ENCODE results near the gene SMC4. TPM values are rescaled to one million over a fixed set of nuclear protein-coding genes. Genes with fewer than 3 reads are reported as not detected.

Gene SMC4
- total and polyA plus RNA-seq, 2 of the 13 experiments (the other 11 are each of a cell fraction or from before 2014, with no cell fraction given), result 19.2 to 74.3 TPM

DNA sequence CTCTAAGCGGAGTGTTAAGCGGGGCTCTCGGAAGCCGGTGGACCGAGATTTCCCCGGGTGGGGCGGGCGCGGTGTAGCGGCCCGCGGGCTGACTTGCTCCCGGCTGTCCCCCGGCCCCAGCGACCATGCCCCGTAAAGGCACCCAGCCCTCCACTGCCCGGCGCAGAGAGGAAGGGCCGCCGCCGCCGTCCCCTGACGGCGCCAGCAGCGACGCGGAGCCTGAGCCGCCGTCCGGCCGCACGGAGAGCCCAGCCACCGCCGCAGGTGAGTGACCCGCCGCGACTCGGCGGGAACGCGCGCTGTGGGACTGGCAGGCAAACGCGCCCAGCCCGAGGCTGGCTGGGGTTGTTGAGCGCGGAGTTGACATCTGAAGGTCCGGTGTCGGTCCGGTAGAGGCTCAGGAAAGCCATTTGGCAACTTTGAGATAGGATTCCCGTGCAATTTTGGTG, 1.3 kb downstream of the SMC4 start (continued):
- TF ChIP-seq POGK (CRISPR knock-in tag; conservative IDR thresholded peaks at IDR 0.05), result peak; percentile 58; the same call in 1 of the 2 replicates
- peak; percentile 27; the same call in 1 of the 2 replicates for TF ChIP-seq TFDP2 (CRISPR knock-in tag; IDR thresholded peaks at IDR 0.05)
- no peak for TF ChIP-seq NCOR1 (IDR thresholded peaks at IDR 0.05; ENCODE audit: borderline replicate concordance, low read length)
- no peak for TF ChIP-seq CSRNP1 (CRISPR knock-in tag; IDR thresholded peaks at IDR 0.05)
- TF ChIP-seq, protein P1, sequence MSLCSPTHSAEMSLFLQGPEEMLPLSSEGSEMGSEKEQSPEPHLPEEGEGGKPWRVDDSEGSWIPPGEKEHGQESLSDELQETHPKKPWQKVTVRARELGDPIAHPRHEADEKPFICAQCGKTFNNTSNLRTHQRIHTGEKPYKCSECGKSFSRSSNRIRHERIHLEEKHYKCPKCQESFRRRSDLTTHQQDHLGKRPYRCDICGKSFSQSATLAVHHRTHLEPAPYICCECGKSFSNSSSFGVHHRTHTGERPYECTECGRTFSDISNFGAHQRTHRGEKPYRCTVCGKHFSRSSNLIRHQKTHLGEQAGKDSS (CRISPR knock-in tag; IDR thresholded peaks at IDR 0.05; ENCODE audit: borderline replicate concordance, low read depth), result 0 out of 2 replicates have a peak, but pooled peaks have one; percentile 20
- no peak for TF ChIP-seq SKIL (CRISPR knock-in tag; IDR thresholded peaks at IDR 0.05; ENCODE audit: borderline replicate concordance)
- TF ChIP-seq MTA1 (CRISPR knock-in tag; IDR thresholded peaks at IDR 0.05; ENCODE audit: borderline replicate concordance), result no peak
- TF ChIP-seq MED13 (CRISPR knock-in tag; IDR thresholded peaks at IDR 0.05), result no peak
- no peak for TF ChIP-seq ZNF543 (CRISPR knock-in tag; IDR thresholded peaks at IDR 0.05)
- TF ChIP-seq AKNA (CRISPR knock-in tag; IDR thresholded peaks at IDR 0.05; ENCODE audit: borderline replicate concordance), result no peak
- TF ChIP-seq RFX5 (IDR thresholded peaks at IDR 0.05; ENCODE audit: low read depth, low read length), result no peak
- TF ChIP-seq, protein P2, sequence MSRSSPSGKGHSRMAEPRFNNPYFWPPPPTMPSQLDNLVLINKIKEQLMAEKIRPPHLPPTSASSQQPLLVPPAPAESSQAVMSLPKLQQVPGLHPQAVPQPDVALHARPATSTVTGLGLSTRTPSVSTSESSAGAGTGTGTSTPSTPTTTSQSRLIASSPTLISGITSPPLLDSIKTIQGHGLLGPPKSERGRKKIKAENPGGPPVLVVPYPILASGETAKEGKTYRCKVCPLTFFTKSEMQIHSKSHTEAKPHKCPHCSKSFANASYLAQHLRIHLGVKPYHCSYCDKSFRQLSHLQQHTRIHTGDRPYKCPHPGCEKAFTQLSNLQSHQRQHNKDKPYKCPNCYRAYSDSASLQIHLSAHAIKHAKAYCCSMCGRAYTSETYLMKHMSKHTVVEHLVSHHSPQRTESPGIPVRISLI (CRISPR knock-in tag; IDR thresholded peaks at IDR 0.05; ENCODE audit: borderline replicate concordance), result no peak
- peak; percentile 92 for TF ChIP-seq KMT2A (CRISPR knock-in tag; IDR thresholded peaks at IDR 0.05)
- no peak for TF ChIP-seq ZNF431 (CRISPR knock-in tag; IDR thresholded peaks at IDR 0.05; ENCODE audit: borderline replicate concordance, low read depth)
